Measurements from ENCODE around the gene ZNF837.

Gene ZNF837

DNA sequence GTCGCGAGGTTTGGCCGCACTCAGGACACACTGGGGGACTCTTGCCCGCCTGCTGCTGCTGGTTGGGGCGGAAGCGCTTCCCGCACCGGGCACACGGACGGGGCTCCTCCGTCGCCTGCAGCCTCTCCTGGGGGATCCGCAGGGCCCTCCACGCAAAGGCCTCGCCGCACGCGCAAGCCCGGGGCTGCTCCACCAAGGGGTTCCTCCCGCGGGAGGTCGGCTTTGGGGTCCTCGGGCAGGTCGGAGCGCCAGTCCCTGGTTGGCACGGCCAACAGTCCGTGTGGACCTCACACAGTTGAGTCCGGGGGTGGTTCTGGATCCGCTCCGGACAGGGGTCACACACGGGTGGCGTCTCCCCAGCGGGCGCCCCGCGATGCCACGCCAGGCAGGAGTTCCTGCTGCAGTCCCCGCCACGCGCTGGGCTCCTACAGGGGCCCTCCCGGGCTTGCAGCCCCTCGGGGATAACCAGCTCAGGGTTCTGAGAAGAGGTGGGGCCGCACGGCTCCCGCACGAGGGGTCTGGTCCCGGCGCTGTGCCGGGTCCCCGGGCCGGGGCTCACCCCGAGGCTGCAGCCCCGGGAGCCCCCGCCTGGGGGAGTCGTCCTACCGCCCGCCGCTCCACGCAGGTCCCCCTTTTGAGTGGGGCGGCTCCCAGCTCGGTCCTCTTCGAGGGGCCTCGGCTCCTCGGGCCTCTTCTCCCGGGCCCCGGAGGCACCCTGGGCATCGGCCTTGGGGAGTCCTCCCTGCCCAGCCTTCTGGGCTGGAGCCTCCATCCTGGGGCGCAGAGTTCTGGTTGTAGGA is 12.1 kb downstream of the ZNF837 start:
- TF ChIP-seq, protein P1, sequence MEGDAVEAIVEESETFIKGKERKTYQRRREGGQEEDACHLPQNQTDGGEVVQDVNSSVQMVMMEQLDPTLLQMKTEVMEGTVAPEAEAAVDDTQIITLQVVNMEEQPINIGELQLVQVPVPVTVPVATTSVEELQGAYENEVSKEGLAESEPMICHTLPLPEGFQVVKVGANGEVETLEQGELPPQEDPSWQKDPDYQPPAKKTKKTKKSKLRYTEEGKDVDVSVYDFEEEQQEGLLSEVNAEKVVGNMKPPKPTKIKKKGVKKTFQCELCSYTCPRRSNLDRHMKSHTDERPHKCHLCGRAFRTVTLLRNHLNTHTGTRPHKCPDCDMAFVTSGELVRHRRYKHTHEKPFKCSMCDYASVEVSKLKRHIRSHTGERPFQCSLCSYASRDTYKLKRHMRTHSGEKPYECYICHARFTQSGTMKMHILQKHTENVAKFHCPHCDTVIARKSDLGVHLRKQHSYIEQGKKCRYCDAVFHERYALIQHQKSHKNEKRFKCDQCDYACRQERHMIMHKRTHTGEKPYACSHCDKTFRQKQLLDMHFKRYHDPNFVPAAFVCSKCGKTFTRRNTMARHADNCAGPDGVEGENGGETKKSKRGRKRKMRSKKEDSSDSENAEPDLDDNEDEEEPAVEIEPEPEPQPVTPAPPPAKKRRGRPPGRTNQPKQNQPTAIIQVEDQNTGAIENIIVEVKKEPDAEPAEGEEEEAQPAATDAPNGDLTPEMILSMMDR (IDR thresholded peaks at IDR 0.05; ENCODE audit: control insufficient read depth, insufficient read depth, low read depth, low read length, missing control alignments) = no peak
- DNase-seq (ENCODE audit: low read depth) = no peak
- no peak overlapping the region for H3K4me3 ChIP-seq (ENCODE audit: control insufficient read depth, low read depth, low read length)

DNA sequence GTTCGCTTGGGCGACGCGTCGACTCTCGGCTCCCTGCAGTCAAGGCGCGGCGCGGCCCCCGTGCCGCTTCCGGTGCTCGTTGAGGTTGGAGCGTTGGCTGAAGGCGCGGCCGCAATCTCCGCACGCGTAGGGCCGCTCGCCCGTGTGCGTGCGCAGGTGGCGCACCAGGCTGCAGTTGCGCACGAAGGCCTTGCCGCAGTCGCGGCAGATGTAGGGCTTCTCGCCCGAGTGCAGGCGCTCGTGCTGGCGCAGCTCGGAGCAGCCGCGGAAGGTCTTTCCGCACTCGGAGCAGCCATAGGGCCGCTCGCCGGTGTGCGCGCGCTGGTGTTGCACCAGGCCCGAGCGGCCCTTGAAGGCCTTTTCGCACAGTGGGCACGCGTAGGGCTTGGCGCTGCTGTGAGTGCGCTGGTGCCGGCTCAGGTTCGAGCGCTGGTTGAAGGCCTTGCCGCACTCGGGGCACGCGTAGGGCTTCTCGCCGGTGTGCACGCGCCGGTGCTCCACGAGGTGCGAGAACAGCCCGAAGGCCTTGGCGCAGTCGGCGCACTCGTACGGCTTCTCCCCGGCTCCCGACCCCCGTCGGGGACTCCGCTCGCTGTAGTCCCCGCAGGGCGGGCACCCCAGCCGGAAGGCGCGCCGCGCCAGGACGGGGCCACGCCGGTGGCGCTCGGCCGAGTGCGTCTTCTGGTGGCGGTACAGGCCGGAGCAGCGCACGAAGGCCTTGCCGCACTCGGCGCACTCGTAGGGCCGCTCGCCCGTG is 13.0 kb downstream of the ZNF837 start:
- H3K4me3 ChIP-seq (ENCODE audit: control insufficient read depth, low read depth, low read length) = no peak overlapping the region
- DNase-seq (ENCODE audit: low read depth) = no peak

DNA sequence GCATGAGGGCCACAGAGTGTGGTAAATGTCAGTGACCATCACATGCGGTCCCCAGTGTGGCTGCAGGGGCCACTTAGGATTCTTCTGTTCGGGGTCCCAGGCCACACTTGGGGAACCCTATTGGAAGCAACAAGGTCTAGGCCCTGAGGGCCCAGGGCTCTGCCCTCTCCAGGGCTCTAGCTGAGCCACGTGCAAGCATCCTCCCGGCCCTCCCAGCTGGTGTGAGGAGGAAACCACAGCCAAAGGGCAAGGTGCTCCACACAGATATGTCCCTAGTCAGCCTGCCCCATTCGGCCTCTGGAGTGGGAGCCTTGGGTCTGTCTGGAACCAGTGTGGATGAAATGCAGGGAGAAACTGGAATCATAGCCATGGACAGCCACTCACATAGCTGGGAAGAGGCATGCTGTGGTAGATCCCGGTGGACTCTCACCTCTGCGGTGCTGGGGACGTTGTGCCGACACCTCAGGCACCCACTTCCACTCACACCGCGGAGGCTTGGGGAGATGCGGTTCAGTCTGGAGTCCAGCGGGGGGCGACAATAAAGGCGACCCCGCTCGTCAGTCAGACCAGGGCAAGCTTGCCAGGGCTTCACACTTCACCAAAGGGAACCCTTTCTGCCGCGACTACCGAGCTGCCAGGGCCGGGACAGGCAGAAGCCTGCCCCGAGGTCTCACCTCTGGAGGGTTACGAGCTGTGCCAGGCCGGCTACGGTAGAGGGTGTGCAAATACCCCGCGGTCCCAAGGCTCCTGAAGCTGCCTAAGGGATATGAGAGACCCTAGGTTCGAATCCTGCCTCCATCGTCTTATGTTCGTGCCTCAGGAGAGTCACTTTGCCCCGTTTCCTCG is 14.0 kb downstream of the ZNF837 start:
- no peak overlapping the region for H3K4me3 ChIP-seq (ENCODE audit: control insufficient read depth, low read depth, low read length)
- no peak for DNase-seq (ENCODE audit: low read depth)

More for the DNA sequence above, 13.0 kb downstream of the ZNF837 start:
- TF ChIP-seq, protein P1 (IDR thresholded peaks at IDR 0.05; ENCODE audit: control insufficient read depth, insufficient read depth, low read depth, low read length, missing control alignments) = no peak

DNA sequence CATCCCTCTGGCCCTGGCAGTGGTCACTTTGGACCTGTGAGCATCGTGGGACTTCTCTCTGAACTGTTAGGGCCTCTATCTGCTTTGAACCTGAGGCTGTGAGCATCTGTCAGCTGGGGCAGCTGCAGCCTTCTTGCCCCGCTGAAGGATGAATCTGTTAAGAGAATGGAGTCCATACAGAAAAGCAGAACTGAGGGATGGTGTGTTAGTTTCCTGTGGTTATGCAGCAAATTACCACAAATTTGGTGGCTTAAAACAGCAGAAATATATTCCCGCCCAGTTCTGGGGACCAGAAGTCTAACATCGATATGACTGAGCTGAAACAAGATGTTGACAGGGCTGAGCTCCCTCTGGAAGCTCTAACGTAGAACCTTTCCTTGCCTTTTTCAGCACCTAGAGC is 16.7 kb downstream of the ZNF837 start:
- DNase-seq (ENCODE audit: low read depth) = no peak
- no peak overlapping the region for H3K4me3 ChIP-seq (ENCODE audit: control insufficient read depth, low read depth, low read length)
- TF ChIP-seq, protein P1 (IDR thresholded peaks at IDR 0.05; ENCODE audit: control insufficient read depth, insufficient read depth, low read depth, low read length, missing control alignments) = no peak

More for the DNA sequence above, 14.0 kb downstream of the ZNF837 start:
- TF ChIP-seq, protein P1 (IDR thresholded peaks at IDR 0.05; ENCODE audit: control insufficient read depth, insufficient read depth, low read depth, low read length, missing control alignments) = no peak

DNA sequence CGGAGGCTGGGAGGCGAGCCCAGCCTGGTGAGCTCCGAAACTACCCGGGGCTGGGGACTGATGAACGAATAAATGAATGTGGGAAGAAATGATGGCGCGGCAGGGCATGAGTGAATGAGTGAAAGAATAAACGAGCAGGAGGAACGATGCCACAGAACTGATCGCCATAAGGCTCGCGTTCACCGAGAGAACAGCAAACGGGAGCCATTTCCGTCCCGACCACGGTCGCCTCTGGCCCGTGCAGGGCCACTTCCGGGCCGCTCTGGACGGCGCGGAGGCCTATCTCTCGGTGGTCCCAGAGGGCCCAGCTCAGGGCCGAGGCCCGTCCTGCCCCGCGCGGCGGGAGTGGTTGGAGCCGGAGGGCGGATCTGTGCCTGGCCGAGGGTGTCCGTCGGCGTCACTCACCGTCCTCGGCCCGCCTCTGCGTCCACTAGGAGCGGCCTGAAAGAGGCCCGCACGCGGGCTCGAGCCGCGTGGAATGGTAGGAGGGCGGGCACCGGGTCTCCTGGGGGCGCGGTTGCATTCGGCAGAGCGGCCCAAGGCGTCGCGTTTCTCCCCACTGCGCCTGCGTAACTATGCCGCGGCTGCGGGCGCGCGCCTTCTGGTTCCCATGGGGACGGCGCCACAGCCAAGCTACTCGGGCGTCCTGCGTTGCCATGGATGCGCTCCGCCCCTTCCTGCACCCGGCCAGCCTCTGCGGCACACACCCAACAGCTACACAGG is 18.4 kb downstream of the ZNF837 start, which contains the start of gene ZNF497:
Gene ZNF497, minus strand, starts transcription at position 480 of the 723 bp plus-strand sequence. CDS start 5,116 bp downstream, outside the sequence.
- peak within 1 kb of the TSS; percentile 72 for H3K4me3 ChIP-seq (ENCODE audit: control insufficient read depth, low read depth, low read length)
- peak; percentile 79 for DNase-seq (ENCODE audit: low read depth)
- TF ChIP-seq, protein P1 (IDR thresholded peaks at IDR 0.05; ENCODE audit: control insufficient read depth, insufficient read depth, low read depth, low read length, missing control alignments) = no peak

Measured in AG09309 (cell line).